H9 (cell line): ENCODE results near the gene BSPRY. TPM values are rescaled to one million over a fixed set of nuclear protein-coding genes. Genes with fewer than 3 reads are reported as not detected.

Experiments
- DNase-seq: peaks from one replicate; pipeline ENCODE4 v3.0.0-alpha.2; 2017
- H2AFZ ChIP-seq: one replicate; pipeline ENCODE4 v1.6.1; 2013; ENCODE audit warnings: mild to moderate bottlenecking, low read length, control low read depth, moderate library complexity
- H2AK5ac ChIP-seq: 2 replicates; pipeline ENCODE4 v1.6.1; 2013; ENCODE audit warnings: low read length, control low read depth, mixed read lengths; ENCODE audit not compliant: insufficient read length
- H2BK120ac ChIP-seq: one replicate; pipeline ENCODE4 v1.6.1; 2013; ENCODE audit warnings: low read depth, mild to moderate bottlenecking, low read length, control low read depth, inconsistent platforms; ENCODE audit not compliant: poor library complexity, severe bottlenecking
- H2BK12ac ChIP-seq: 2 replicates; pipeline ENCODE4 v1.6.1; 2013; ENCODE audit warnings: low read length, control low read depth, mixed read lengths, low read depth; ENCODE audit not compliant: insufficient read length
- H2BK15ac ChIP-seq: 2 replicates; pipeline ENCODE4 v1.6.1; 2013; ENCODE audit warnings: low read depth, low read length, control low read depth
- H2BK20ac ChIP-seq: one replicate; pipeline ENCODE4 v1.6.1; 2013; ENCODE audit warnings: low read depth, mild to moderate bottlenecking, low read length, control low read depth, inconsistent platforms; ENCODE audit not compliant: poor library complexity, severe bottlenecking
- H2BK5ac ChIP-seq: 2 replicates; pipeline ENCODE4 v1.6.1; 2013; ENCODE audit warnings: low read length, control low read depth, mixed read lengths; ENCODE audit not compliant: insufficient read length
- H3K14ac ChIP-seq: 2 replicates; pipeline ENCODE4 v1.6.1; 2013; ENCODE audit warnings: low read length, control low read depth; ENCODE audit not compliant: insufficient read depth
- H3K18ac ChIP-seq: 2 replicates; pipeline ENCODE4 v1.6.1; 2013; ENCODE audit warnings: low read depth, mild to moderate bottlenecking, mixed read lengths, low read length, control low read depth; ENCODE audit not compliant: insufficient read length
- H3K23ac ChIP-seq: 2 replicates; pipeline ENCODE4 v1.6.1; 2013; ENCODE audit warnings: low read length, control low read depth, mixed read lengths, low read depth; ENCODE audit not compliant: insufficient read length
- H3K23me2 ChIP-seq: 2 replicates; pipeline ENCODE4 v1.6.1; 2013; ENCODE audit warnings: low read depth, mild to moderate bottlenecking, mixed read lengths, low read length, control low read depth; ENCODE audit not compliant: insufficient read length, poor library complexity, severe bottlenecking
- H3K27ac ChIP-seq: 2 replicates; pipeline ENCODE4 v1.5.1; 2013; ENCODE audit warnings: low read length, control low read depth, mixed read lengths, low read depth; ENCODE audit not compliant: insufficient read length
- H3K27me3 ChIP-seq: 2 replicates; pipeline ENCODE4 v1.6.1; 2013; ENCODE audit warnings: low read length, control low read depth, inconsistent platforms; ENCODE audit not compliant: insufficient read depth
- H3K4ac ChIP-seq: 2 replicates; pipeline ENCODE4 v1.6.1; 2013; ENCODE audit warnings: low read depth, mild to moderate bottlenecking, control low read depth, inconsistent platforms, low read length, moderate library complexity
- H3K4me1 ChIP-seq: 2 replicates; pipeline ENCODE4 v1.6.1; 2013; ENCODE audit warnings: low read length, control low read depth, inconsistent platforms; ENCODE audit not compliant: insufficient read depth
- H3K4me2 ChIP-seq: 2 replicates; pipeline ENCODE4 v1.6.1; 2013; ENCODE audit warnings: low read length, control low read depth, mixed read lengths; ENCODE audit not compliant: insufficient read length, insufficient read depth
- H3K56ac ChIP-seq: 2 replicates; pipeline ENCODE4 v1.6.1; 2013; ENCODE audit warnings: low read depth, mild to moderate bottlenecking, mixed read lengths, low read length, control low read depth; ENCODE audit not compliant: insufficient read length
- H3K79me1 ChIP-seq: 2 replicates; pipeline ENCODE4 v1.6.1; 2013; ENCODE audit warnings: low read depth, mild to moderate bottlenecking, moderate library complexity, low read length, control low read depth, inconsistent platforms; ENCODE audit not compliant: insufficient read depth, poor library complexity, severe bottlenecking
- H3K79me2 ChIP-seq: 2 replicates; pipeline ENCODE4 v1.6.1; 2013; ENCODE audit warnings: low read length, control low read depth, inconsistent platforms; ENCODE audit not compliant: insufficient read depth
- H3K9ac ChIP-seq: 2 replicates; pipeline ENCODE4 v1.6.1; 2013; ENCODE audit warnings: low read length, control low read depth, mixed read lengths; ENCODE audit not compliant: insufficient read length; ENCODE audit errors: extremely low read depth
- H3K9me3 ChIP-seq: one replicate; pipeline ENCODE4 v1.6.1; 2013; ENCODE audit warnings: low read depth, low read length, inconsistent platforms; ENCODE audit not compliant: control insufficient read depth
- H3T11ph ChIP-seq: one replicate; pipeline ENCODE4 v1.6.1; 2013; ENCODE audit warnings: mild to moderate bottlenecking, low read length, control low read depth, inconsistent platforms
- H4K20me1 ChIP-seq: one replicate; pipeline ENCODE4 v1.6.1; 2013; ENCODE audit not compliant: control insufficient read depth, insufficient read length, insufficient read depth
- H4K5ac ChIP-seq: 2 replicates; pipeline ENCODE4 v1.6.1; 2013; ENCODE audit warnings: low read depth, mild to moderate bottlenecking, mixed read lengths, low read length, control low read depth; ENCODE audit not compliant: insufficient read length
- H4K8ac ChIP-seq: replicated peaks from 2 replicates; pipeline ENCODE4 v1.6.1; 2013; ENCODE audit warnings: low read length, control low read depth, mixed read lengths, low read depth; ENCODE audit not compliant: insufficient read length
- H4K91ac ChIP-seq: 2 replicates; pipeline ENCODE4 v1.6.1; 2013; ENCODE audit warnings: low read depth, mild to moderate bottlenecking, moderate library complexity, mixed read lengths, low read length, control low read depth; ENCODE audit not compliant: insufficient read length
- H3K27ac Mint-ChIP-seq, 3 experiments: 2 replicates in 2 of 3; 3 replicates in 1 of 3; pipeline ENCODE4 v1.8.0; 2020 to 2021; ENCODE audit warnings: mixed read lengths in 3 of 3, mild to moderate bottlenecking in 1 of 3, moderate library complexity in 1 of 3
- H3K27me3 Mint-ChIP-seq: 2 replicates; pipeline ENCODE4 v1.8.0; 2021; ENCODE audit warnings: low read depth, mild to moderate bottlenecking, moderate library complexity, mixed read lengths
- H3K36me3 Mint-ChIP-seq, 3 experiments: 2 replicates in 2 of 3; 3 replicates in 1 of 3; pipeline ENCODE4 v1.8.0; 2020 to 2021; ENCODE audit warnings: low read depth in 3 of 3, mixed read lengths in 3 of 3; ENCODE audit not compliant: insufficient read depth in 1 of 3
- H3K4me1 Mint-ChIP-seq, 2 experiments: 2 replicates each; pipeline ENCODE4 v1.8.0; 2020; ENCODE audit warnings: mixed read lengths in 2 of 2
- H3K4me3 Mint-ChIP-seq, 2 experiments: 2 replicates in 1 of 2; 3 replicates in 1 of 2; pipeline ENCODE4 v1.8.0; 2020 to 2021; ENCODE audit warnings: mild to moderate bottlenecking in 2 of 2, mixed read lengths in 2 of 2, moderate library complexity in 1 of 2
- H3K9me3 Mint-ChIP-seq, 2 experiments: 2 replicates in 1 of 2; 3 replicates in 1 of 2; pipeline ENCODE4 v1.8.0; 2020; ENCODE audit warnings: mild to moderate bottlenecking in 2 of 2, mixed read lengths in 2 of 2, moderate library complexity in 1 of 2
- WGBS: extraction: QIAGEN DNeasy Blood & Tissue Kit; methylation state at CpG from one replicate; pipeline ENCODE4 v1.1.7; 2013; ENCODE audit warnings: missing lambda C conversion rate, low lambda C conversion rate, mixed read lengths; ENCODE audit not compliant: insufficient read length; ENCODE audit errors: extremely low coverage; 5-methylcytosine and 5-hydroxymethylcytosine counted together
- total RNA-seq: library from RNA; stranded (reverse); gene quantifications from 2 replicates; pipeline ENCODE4 v1.2.1, GENCODE V29; 2021
- TF ChIP-seq, protein P1 (sequence below): fragments of 200-600 bp; sonication (generic); conservative IDR thresholded peaks from 3 replicates; pipeline ENCODE4 v1.8.0; 2021; ENCODE audit warnings: antibody characterized with exemption, mild to moderate bottlenecking

BSPRY gene
- total RNA-seq, 1 experiment from 2014 or later = 4.5 TPM

- H3K23ac ChIP-seq = no peak overlapping the region
- H2BK5ac ChIP-seq = no peak overlapping the region
- H2BK12ac ChIP-seq = no peak overlapping the region
- no peak overlapping the region for H3K18ac ChIP-seq
- no peaks in the 10 kb centered on the region for H3K4me1 ChIP-seq
- no peak overlapping the region for H2BK20ac ChIP-seq
- Mint-ChIP-seq H3K36me3 (peaks cover 0 to 3% (median 0%) of the 10 kb centered on the region in 3 experiments; a peak in 3 of 7 replicates), H3K9me3 (no peaks in the 10 kb centered on the region), H3K4me1 (peaks cover 6 to 11% of the 10 kb centered on the region in 2 experiments), H3K27me3 (no peaks in the 10 kb centered on the region; the same call in none of the 2 replicates), H3K4me3 (peak overlapping the region; percentile 88 to 94), H3K27ac (no peak overlapping the region)
- H3K14ac ChIP-seq = no peak overlapping the region
- H4K20me1 ChIP-seq = no peaks in the 10 kb centered on the region
- H3K9me3 ChIP-seq = no peaks in the 10 kb centered on the region
- H2AFZ ChIP-seq = no peak overlapping the region
- H2BK120ac ChIP-seq = no peak overlapping the region
- H2BK15ac ChIP-seq = no peak overlapping the region
- no peak overlapping the region for H3T11ph ChIP-seq
- H3K4me2 ChIP-seq = no peak overlapping the region
- no peaks in the 10 kb centered on the region for H3K23me2 ChIP-seq
- no peak overlapping the region for H4K8ac ChIP-seq
- H3K79me1 ChIP-seq = no peaks in the 10 kb centered on the region
- no peak overlapping the region for H3K4ac ChIP-seq
- H4K91ac ChIP-seq = no peak overlapping the region
- no peak overlapping the region for H2AK5ac ChIP-seq
- H3K79me2 ChIP-seq = no peaks in the 10 kb centered on the region
- H3K27me3 ChIP-seq = no peaks in the 10 kb centered on the region
- H4K5ac ChIP-seq = no peak overlapping the region
- no CpG with 5 or more reads among the region's 3 CpGs for WGBS
- no peak overlapping the region for H3K27ac ChIP-seq
- no peak for DNase-seq
- H3K9ac ChIP-seq = no peak overlapping the region
- TF ChIP-seq, protein P1, sequence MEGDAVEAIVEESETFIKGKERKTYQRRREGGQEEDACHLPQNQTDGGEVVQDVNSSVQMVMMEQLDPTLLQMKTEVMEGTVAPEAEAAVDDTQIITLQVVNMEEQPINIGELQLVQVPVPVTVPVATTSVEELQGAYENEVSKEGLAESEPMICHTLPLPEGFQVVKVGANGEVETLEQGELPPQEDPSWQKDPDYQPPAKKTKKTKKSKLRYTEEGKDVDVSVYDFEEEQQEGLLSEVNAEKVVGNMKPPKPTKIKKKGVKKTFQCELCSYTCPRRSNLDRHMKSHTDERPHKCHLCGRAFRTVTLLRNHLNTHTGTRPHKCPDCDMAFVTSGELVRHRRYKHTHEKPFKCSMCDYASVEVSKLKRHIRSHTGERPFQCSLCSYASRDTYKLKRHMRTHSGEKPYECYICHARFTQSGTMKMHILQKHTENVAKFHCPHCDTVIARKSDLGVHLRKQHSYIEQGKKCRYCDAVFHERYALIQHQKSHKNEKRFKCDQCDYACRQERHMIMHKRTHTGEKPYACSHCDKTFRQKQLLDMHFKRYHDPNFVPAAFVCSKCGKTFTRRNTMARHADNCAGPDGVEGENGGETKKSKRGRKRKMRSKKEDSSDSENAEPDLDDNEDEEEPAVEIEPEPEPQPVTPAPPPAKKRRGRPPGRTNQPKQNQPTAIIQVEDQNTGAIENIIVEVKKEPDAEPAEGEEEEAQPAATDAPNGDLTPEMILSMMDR = no peak
- H3K56ac ChIP-seq = no peak overlapping the region
Observed at GRCh38 chr9:113399646-113400200, 50.4 kb downstream of the BSPRY start.
